ENCODE data around the gene GLS. TPM values are rescaled to one million over a fixed set of nuclear protein-coding genes. Genes with fewer than 3 reads are reported as not detected.

GLS gene
- total RNA-seq, 4 donors from 2014 or later, result 85.4 to 219 (median 117) TPM

- no peak for ATAC-seq
- Histone ChIP-seq H3K27ac (no peak overlapping the region), H3K27me3 (no peaks in the 10 kb centered on the region), H3K4me3 (no peak overlapping the region), H3K9me3 (no peaks in the 10 kb centered on the region), H3K4me1 (peaks cover 3 to 41% (median 11%) of the 10 kb centered on the region in 3 donors), H3K36me3 (no peaks in the 10 kb centered on the region)
- 24 to 63% methylated on average over 1 of the region's 1 CpG for WGBS, 2 donors (ENCODE audit: low coverage in 1 of 2)
- TF ChIP-seq, protein P1, sequence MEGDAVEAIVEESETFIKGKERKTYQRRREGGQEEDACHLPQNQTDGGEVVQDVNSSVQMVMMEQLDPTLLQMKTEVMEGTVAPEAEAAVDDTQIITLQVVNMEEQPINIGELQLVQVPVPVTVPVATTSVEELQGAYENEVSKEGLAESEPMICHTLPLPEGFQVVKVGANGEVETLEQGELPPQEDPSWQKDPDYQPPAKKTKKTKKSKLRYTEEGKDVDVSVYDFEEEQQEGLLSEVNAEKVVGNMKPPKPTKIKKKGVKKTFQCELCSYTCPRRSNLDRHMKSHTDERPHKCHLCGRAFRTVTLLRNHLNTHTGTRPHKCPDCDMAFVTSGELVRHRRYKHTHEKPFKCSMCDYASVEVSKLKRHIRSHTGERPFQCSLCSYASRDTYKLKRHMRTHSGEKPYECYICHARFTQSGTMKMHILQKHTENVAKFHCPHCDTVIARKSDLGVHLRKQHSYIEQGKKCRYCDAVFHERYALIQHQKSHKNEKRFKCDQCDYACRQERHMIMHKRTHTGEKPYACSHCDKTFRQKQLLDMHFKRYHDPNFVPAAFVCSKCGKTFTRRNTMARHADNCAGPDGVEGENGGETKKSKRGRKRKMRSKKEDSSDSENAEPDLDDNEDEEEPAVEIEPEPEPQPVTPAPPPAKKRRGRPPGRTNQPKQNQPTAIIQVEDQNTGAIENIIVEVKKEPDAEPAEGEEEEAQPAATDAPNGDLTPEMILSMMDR (IDR thresholded peaks at IDR 0.05), result no peak
- no peak for TF ChIP-seq POLR2A (IDR thresholded peaks at IDR 0.05)
- TF ChIP-seq EP300 (IDR thresholded peaks at IDR 0.05), result no peak
- TF ChIP-seq POLR2AphosphoS5 (IDR thresholded peaks at IDR 0.05), result no peak
Observed at GRCh38 chr2:190940454-190940853, 59.8 kb downstream of the GLS start.

DNA sequence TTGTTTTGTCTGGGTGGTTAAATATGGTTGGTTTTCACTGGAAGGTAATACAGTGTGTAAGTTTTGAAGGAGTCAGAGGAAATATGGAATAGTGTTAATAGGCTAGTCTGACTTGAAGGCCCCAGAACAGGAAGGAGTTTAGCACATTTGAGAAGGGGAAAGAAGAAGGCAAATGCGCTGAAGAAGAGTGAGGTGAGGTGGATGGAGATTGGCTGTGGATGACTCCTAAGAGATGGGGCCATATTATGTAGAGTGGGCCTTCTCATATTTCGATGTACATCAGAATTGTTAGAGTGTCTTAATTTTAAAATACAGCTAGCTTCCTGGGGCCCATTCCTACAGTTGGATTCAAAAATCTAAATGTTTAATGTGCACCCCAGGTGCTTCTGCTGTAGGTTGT is 61.0 kb downstream of the GLS start:
- no peaks in the 10 kb centered on the region for H3K27me3 ChIP-seq
- no peak overlapping the region for H3K4me3 ChIP-seq
- no peak for TF ChIP-seq POLR2AphosphoS5 (IDR thresholded peaks at IDR 0.05)
- TF ChIP-seq POLR2A (IDR thresholded peaks at IDR 0.05), result no peak
- no peak for TF ChIP-seq EP300 (IDR thresholded peaks at IDR 0.05)
- TF ChIP-seq, protein P1 (IDR thresholded peaks at IDR 0.05), result no peak
- ATAC-seq, result no peak
- 100% methylated on average over 2 of the region's 2 CpGs; no CpG with 5 or more reads in 1 of the 2 donors for WGBS, 2 donors (ENCODE audit: low coverage in 1 of 2)
- H3K27ac ChIP-seq, result no peak overlapping the region
- H3K4me1 ChIP-seq, result peaks cover 3 to 45% (median 11%) of the 10 kb centered on the region in 3 donors
- no peaks in the 10 kb centered on the region for H3K36me3 ChIP-seq
- H3K9me3 ChIP-seq, result no peaks in the 10 kb centered on the region

- ATAC-seq, result no peak
- Histone ChIP-seq H3K36me3 (no peaks in the 10 kb centered on the region), H3K4me1 (peaks cover 10 to 56% (median 19%) of the 10 kb centered on the region in 3 donors), H3K27ac (no peak overlapping the region), H3K4me3 (no peak overlapping the region), H3K9me3 (no peaks in the 10 kb centered on the region), H3K27me3 (no peaks in the 10 kb centered on the region)
- TF ChIP-seq EP300 (IDR thresholded peaks at IDR 0.05) (no peak), POLR2A (IDR thresholded peaks at IDR 0.05) (no peak), POLR2AphosphoS5 (IDR thresholded peaks at IDR 0.05) (no peak)
- TF ChIP-seq, protein P1 (IDR thresholded peaks at IDR 0.05), result no peak
- WGBS, 2 donors (ENCODE audit: low coverage in 1 of 2), result 93 to 100% methylated on average over 1 to 2 of the region's 2 CpGs
Observed at GRCh38 chr2:190942697-190943096, 62.1 kb downstream of the GLS start.

- peaks cover 10 to 57% (median 22%) of the 10 kb centered on the region in 3 donors for H3K4me1 ChIP-seq
- H3K9me3 ChIP-seq, result no peaks in the 10 kb centered on the region
- 77 to 86% methylated on average over 2 of the region's 2 CpGs for WGBS, 2 donors (ENCODE audit: low coverage in 1 of 2)
- no peak overlapping the region for H3K4me3 ChIP-seq
- TF ChIP-seq POLR2AphosphoS5 (IDR thresholded peaks at IDR 0.05) (no peak), POLR2A (IDR thresholded peaks at IDR 0.05) (no peak), EP300 (IDR thresholded peaks at IDR 0.05) (no peak)
- TF ChIP-seq, protein P1 (IDR thresholded peaks at IDR 0.05), result no peak
- H3K27me3 ChIP-seq, result no peaks in the 10 kb centered on the region
- ATAC-seq, result no peak
- H3K27ac ChIP-seq, result no peak overlapping the region
- H3K36me3 ChIP-seq, result no peaks in the 10 kb centered on the region
Observed at GRCh38 chr2:190943706-190944105, 63.1 kb downstream of the GLS start.

- H3K4me3 ChIP-seq, result no peak overlapping the region
- 0 to 9% methylated on average over 1 of the region's 1 CpG for WGBS, 2 donors (ENCODE audit: low coverage in 1 of 2)
- no peaks in the 10 kb centered on the region for H3K27me3 ChIP-seq
- no peak for ATAC-seq
- no peaks in the 10 kb centered on the region for H3K36me3 ChIP-seq
- TF ChIP-seq POLR2AphosphoS5 (IDR thresholded peaks at IDR 0.05) (no peak), EP300 (IDR thresholded peaks at IDR 0.05) (no peak), POLR2A (IDR thresholded peaks at IDR 0.05) (no peak)
- TF ChIP-seq, protein P1 (IDR thresholded peaks at IDR 0.05), result no peak
- peaks cover 12 to 33% (median 12%) of the 10 kb centered on the region in 3 donors for H3K4me1 ChIP-seq
- no peaks in the 10 kb centered on the region for H3K9me3 ChIP-seq
- peak overlapping the region in 3 of 4 donors; percentile 20 to 42 (median 36) for H3K27ac ChIP-seq
Observed at GRCh38 chr2:190947141-190947540, 66.5 kb downstream of the GLS start.
